Measurements from ENCODE around the gene GALNT16. TPM values are rescaled to one million over a fixed set of nuclear protein-coding genes. Genes with fewer than 3 reads are reported as not detected.

GALNT16 gene
- total RNA-seq, 1 donor from 2014 or later = 101 TPM

- intact Hi-C loops (cut with DNase I) = no loop called here
- DNase-seq = no peak
- ATAC-seq (ENCODE audit: poor library complexity) = peak; percentile 80
Measured at GRCh38 chr14:69247676-69248440, 12.1 kb upstream of the GALNT16 start.

GRCh38 chr14:69249603-69250002 lies 10.4 kb upstream of the GALNT16 start:
- DNase-seq (no peak), ATAC-seq (ENCODE audit: poor library complexity) (no peak)
- intact Hi-C loops (cut with DNase I) = loop anchor here (5.0 kb wide), 1 partner anchor 98 kb away; no protein-coding TSS in a partner anchor

- intact Hi-C loops (cut with DNase I) = loop anchor here (5.0 kb wide), 1 partner anchor 94 kb away; no protein-coding TSS in a partner anchor
- DNase-seq = no peak
- no peak for ATAC-seq (ENCODE audit: poor library complexity)
Measured at GRCh38 chr14:69252851-69253250, 7.1 kb upstream of the GALNT16 start.

- intact Hi-C loops (cut with DNase I) = no loop called here
- no peak for ATAC-seq (ENCODE audit: poor library complexity)
- DNase-seq = no peak
Measured at GRCh38 chr14:69259168-69259526, 811 bp upstream of the GALNT16 start.

GRCh38 chr14:69260190-69260860 lies 367 bp downstream of the GALNT16 start:
- DNase-seq (peak; percentile 50), ATAC-seq (ENCODE audit: poor library complexity) (peak; percentile 14)
- intact Hi-C loops (cut with DNase I) = no loop called here

GRCh38 chr14:69260861-69261564 lies 1.1 kb downstream of the GALNT16 start:
- intact Hi-C loops (cut with DNase I) = no loop called here
- peak; percentile 80 for ATAC-seq (ENCODE audit: poor library complexity)

GRCh38 chr14:69261761-69262331 lies 1.9 kb downstream of the GALNT16 start:
- intact Hi-C loops (cut with DNase I) = no loop called here
- DNase-seq = peak; percentile 68
- ATAC-seq (ENCODE audit: poor library complexity) = peak; percentile 70

More at GRCh38 chr14:69260861-69261564, 1.1 kb downstream of the GALNT16 start:
- DNase-seq = peak; percentile 70

GRCh38 chr14:69262516-69262915 lies 2.6 kb downstream of the GALNT16 start:
- ATAC-seq (ENCODE audit: poor library complexity) = no peak
- intact Hi-C loops (cut with DNase I) = no loop called here

GRCh38 chr14:69263364-69263763 lies 3.4 kb downstream of the GALNT16 start:
- intact Hi-C loops (cut with DNase I) = no loop called here
- ATAC-seq (ENCODE audit: poor library complexity) = peak; percentile 23
- DNase-seq = peak; percentile 74

More at GRCh38 chr14:69262516-69262915, 2.6 kb downstream of the GALNT16 start:
- no peak for DNase-seq

GRCh38 chr14:69263771-69264170 lies 3.8 kb downstream of the GALNT16 start:
- intact Hi-C loops (cut with DNase I) = no loop called here
- ATAC-seq (ENCODE audit: poor library complexity) = no peak
- peak; percentile 62 for DNase-seq

- intact Hi-C loops (cut with DNase I) = no loop called here
- DNase-seq (no peak), ATAC-seq (ENCODE audit: poor library complexity) (no peak)
Measured at GRCh38 chr14:69266572-69267345, 6.8 kb downstream of the GALNT16 start.

GRCh38 chr14:69267492-69267891 lies 7.5 kb downstream of the GALNT16 start:
- intact Hi-C loops (cut with DNase I) = no loop called here
- DNase-seq (no peak), ATAC-seq (ENCODE audit: poor library complexity) (no peak)

GRCh38 chr14:69268223-69268622 lies 8.3 kb downstream of the GALNT16 start:
- DNase-seq = no peak
- intact Hi-C loops (cut with DNase I) = no loop called here
- peak; percentile 53 for ATAC-seq (ENCODE audit: poor library complexity)

- no peak for DNase-seq
- intact Hi-C loops (cut with DNase I) = no loop called here
- peak; percentile 22 for ATAC-seq (ENCODE audit: poor library complexity)
Measured at GRCh38 chr14:69268763-69269162, 8.8 kb downstream of the GALNT16 start.

GRCh38 chr14:69269381-69269780 lies 9.4 kb downstream of the GALNT16 start:
- no peak for DNase-seq
- no peak for ATAC-seq (ENCODE audit: poor library complexity)
- intact Hi-C loops (cut with DNase I) = no loop called here

GRCh38 chr14:69270097-69270496 lies 10.1 kb downstream of the GALNT16 start:
- intact Hi-C loops (cut with DNase I) = no loop called here
- ATAC-seq (ENCODE audit: poor library complexity) = no peak
- no peak for DNase-seq

GRCh38 chr14:69270795-69271708 lies 11.1 kb downstream of the GALNT16 start:
- peak; percentile 39 for ATAC-seq (ENCODE audit: poor library complexity)
- intact Hi-C loops (cut with DNase I) = no loop called here

More at GRCh38 chr14:69270795-69271708, 11.1 kb downstream of the GALNT16 start:
- DNase-seq = peak; percentile 61

All from Right ventricle myocardium superior (tissue), 1 donor.